Measurements from ENCODE around the gene FGF4.
"Not testable (repeated sequence)": the region's sequence is repeated elsewhere in the genome, so short reads cannot be mapped to it uniquely, and the experiment has no call there.

DNA sequence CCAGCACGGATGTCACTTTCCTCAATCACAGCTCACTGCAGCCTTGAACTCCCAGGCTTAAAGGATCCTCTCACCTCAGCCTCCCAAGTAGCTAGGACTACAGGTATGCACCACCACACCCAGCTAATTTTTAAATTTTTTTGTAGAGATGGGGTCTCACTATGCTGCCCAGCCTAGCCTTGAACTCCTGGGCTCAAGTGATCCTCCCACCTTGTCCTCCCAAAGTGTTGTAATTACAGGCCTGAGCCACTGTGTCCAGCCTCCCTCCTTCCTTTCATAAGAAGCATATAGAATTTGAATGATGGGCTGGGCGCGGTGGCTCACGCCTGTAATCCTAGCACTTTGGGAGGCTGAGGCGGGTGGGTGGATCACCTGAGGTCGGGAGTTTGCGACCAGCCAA is 10.2 kb downstream of the FGF4 start:
- TF ChIP-seq, protein P1, sequence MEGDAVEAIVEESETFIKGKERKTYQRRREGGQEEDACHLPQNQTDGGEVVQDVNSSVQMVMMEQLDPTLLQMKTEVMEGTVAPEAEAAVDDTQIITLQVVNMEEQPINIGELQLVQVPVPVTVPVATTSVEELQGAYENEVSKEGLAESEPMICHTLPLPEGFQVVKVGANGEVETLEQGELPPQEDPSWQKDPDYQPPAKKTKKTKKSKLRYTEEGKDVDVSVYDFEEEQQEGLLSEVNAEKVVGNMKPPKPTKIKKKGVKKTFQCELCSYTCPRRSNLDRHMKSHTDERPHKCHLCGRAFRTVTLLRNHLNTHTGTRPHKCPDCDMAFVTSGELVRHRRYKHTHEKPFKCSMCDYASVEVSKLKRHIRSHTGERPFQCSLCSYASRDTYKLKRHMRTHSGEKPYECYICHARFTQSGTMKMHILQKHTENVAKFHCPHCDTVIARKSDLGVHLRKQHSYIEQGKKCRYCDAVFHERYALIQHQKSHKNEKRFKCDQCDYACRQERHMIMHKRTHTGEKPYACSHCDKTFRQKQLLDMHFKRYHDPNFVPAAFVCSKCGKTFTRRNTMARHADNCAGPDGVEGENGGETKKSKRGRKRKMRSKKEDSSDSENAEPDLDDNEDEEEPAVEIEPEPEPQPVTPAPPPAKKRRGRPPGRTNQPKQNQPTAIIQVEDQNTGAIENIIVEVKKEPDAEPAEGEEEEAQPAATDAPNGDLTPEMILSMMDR (conservative IDR thresholded peaks at IDR 0.05; ENCODE audit: low read depth, low read length), result not testable (repeated sequence)
- not testable (repeated sequence) for TF ChIP-seq EZH2 (IDR thresholded peaks at IDR 0.05; ENCODE audit: borderline replicate concordance, low read depth, low read length, poor library complexity, severe bottlenecking)
